GM13976 (cell line): ENCODE results near the gene NAA20.

ENCODE experiments used
- DNase-seq: peaks from one replicate; pipeline ENCODE4 v3.0.0; 2012; ENCODE audit warnings: low spot score
- in situ Hi-C: fragments of 300-500 bp; cut with MboI; formaldehyde crosslinking; loops from one replicate; pipeline ENCODE4 v1.12.0; 2022; ENCODE audit warnings: low sequenced_read_pairs, mixed read lengths, inconsistent platforms; ENCODE audit not compliant: unreplicated experiment
- TF ChIP-seq, protein P1 (sequence below): IDR thresholded peaks from 2 replicates; pipeline ENCODE4 v1.5.1; 2012; ENCODE audit warnings: borderline replicate concordance, mild to moderate bottlenecking; ENCODE audit not compliant: insufficient read depth; ENCODE audit errors: extremely low read depth, missing control alignments, control extremely low read depth

The NAA20 gene

DNA sequence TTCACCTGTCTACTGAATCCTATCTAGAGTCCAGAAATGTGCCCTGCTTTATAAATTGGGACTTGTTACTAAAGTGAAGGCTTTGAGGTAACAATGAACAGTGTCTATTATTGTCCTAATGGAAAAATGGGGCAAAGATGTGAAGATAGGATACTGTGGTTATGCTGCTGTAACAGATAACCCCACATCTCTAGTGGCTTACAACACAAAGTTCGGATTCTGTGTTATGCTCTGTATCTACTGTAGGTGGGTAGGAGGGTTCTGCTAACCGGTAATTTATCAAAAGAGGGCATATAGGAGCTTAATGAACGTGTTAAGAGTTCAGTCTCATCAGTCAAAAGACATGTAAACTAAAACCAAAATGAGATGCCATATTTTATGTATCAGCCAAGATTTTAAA is 6.2 kb downstream of the NAA20 start:
- TF ChIP-seq, protein P1, sequence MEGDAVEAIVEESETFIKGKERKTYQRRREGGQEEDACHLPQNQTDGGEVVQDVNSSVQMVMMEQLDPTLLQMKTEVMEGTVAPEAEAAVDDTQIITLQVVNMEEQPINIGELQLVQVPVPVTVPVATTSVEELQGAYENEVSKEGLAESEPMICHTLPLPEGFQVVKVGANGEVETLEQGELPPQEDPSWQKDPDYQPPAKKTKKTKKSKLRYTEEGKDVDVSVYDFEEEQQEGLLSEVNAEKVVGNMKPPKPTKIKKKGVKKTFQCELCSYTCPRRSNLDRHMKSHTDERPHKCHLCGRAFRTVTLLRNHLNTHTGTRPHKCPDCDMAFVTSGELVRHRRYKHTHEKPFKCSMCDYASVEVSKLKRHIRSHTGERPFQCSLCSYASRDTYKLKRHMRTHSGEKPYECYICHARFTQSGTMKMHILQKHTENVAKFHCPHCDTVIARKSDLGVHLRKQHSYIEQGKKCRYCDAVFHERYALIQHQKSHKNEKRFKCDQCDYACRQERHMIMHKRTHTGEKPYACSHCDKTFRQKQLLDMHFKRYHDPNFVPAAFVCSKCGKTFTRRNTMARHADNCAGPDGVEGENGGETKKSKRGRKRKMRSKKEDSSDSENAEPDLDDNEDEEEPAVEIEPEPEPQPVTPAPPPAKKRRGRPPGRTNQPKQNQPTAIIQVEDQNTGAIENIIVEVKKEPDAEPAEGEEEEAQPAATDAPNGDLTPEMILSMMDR: no peak
- in situ Hi-C loops: no loop called here
- no peak for DNase-seq

DNA sequence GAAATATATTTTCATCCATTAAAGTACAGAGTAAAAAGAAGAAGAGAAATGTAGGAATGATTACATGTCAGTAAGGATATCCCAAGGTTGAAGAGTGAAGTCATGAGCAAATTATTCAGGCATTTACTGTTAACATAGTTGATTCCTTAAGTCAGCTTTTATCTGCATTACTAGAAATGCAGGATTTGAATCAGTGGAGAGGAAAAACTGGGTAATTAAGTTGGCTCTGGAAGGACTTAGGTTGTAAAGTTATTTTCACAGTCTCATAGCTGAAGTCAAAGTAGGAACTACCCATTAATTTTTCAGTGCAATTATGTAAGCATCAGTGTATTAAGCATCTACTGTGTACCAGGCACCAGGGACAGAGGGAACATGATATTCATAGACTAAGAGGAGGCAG is 7.8 kb downstream of the NAA20 start:
- TF ChIP-seq, protein P1: no peak
- no peak for DNase-seq
- in situ Hi-C loops: no loop called here

DNA sequence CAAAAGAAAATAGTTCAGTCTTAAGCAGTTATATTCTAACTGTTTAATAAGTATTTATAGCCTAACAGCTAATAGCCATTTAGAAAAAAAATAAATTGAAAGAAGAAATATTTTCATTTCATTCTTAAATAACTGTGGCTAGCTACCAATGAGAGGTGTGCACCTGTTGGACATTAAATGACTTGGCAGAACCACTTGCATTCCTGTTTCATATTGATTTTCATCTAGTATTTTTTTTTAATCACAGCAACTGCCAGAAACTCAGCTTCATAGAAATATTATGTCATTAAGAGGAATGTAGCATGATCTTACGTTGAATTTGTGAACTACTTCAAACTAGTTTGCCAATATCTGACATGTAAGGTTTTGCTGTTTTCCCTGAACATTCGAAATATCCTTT is 10.1 kb downstream of the NAA20 start:
- TF ChIP-seq, protein P1: no peak
- DNase-seq: no peak
- in situ Hi-C loops: no loop called here

DNA sequence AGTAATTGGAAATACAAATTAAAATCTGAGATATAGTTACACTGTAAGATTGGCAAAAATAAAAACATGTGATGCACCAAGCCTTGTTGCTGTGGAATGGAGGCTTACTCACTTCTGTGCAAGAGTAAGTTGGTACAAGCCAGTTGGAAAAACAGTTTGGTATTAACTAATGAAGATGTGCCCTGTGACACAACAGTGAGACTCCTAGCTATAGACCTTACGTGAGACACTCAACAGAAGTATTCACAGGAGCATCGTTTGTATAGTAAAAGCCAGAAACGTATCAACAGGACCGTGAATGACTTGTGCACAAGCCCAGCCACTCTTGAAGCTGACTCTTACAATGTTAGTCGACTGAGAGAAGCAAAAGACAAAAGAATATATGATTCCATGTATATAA is 14.6 kb downstream of the NAA20 start:
- in situ Hi-C loops: no loop called here
- TF ChIP-seq, protein P1: no peak

DNA sequence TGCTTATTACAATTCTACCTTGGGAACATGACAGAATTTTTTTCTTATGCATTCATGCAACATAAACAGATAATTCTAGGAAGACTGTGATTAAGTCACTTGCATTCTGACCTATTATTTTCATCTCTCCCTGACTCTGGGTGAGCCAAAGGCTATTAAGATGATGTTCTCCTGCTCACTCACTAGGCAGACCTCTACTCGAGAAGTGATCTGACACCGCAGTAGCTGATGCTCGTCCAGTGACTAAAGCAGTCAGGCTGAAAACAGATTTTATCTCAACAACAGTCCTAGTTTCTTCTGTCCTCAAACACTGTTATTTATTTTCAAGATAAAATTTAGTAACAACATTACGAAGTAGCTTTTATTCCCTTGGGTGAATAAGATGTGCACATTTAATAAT is 17.3 kb downstream of the NAA20 start:
- no peak for DNase-seq
- TF ChIP-seq, protein P1: no peak
- in situ Hi-C loops: no loop called here

More for the DNA sequence above, 14.6 kb downstream of the NAA20 start:
- no peak for DNase-seq

DNA sequence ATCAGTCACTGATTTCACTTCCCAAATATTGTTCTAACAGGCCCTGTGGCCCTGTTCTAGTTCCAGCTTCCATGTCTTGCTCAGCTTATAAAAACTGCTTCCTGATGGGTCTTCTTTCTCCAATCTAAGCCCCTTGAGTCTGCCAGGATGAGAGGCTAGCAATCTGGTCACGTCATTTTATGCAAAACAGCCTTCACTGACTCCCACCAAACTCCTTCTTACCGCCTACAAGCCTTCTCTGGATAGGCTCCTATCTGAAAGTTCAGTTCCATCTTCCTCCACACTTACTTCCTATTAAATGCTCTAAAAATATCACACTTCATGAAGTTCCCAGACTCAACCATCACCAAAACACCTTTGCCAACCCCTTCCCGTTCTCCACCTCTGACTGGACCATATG is 19.6 kb downstream of the NAA20 start:
- TF ChIP-seq, protein P1: no peak
- DNase-seq: no peak
- in situ Hi-C loops: no loop called here

DNA sequence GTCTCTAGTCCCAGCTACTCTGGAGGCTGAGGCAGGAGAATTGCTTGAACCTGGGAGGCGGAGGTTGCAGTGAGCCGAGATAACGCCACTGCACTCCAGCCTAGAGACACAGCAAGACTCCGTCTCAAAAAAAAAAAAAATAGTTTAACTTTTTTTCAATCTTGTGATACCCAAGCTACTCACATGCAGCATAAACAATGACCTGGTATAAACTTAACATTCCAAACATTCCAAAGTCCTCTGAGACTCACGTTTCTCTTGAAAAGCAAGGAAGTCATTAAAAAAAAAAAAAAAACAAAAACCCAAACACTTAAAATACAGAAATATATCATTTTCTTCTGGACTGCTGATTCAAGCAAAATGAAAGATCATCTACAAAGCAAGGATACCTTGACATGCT is 20.8 kb downstream of the NAA20 start:
- in situ Hi-C loops: no loop called here
- DNase-seq: no peak
- TF ChIP-seq, protein P1: no peak
